HEK293 (cell line): ENCODE data around the gene EGR2.

Experiments
- ZNF175 ChIP-seq: fragments of 450-650 bp; formaldehyde crosslinking; IDR thresholded peaks from 2 replicates; pipeline ENCODE4 v1.5.1; 2016; ENCODE audit warnings: missing biosample characterization, missing genetic modification characterization
- ZNF223 ChIP-seq: fragments of 450-650 bp; formaldehyde crosslinking; IDR thresholded peaks from 2 replicates; pipeline ENCODE4 v1.5.1; 2016; ENCODE audit warnings: missing biosample characterization, missing genetic modification characterization
- TF ChIP-seq, protein P1 (sequence below): fragments of 450-650 bp; formaldehyde crosslinking; IDR thresholded peaks from 2 replicates; pipeline ENCODE4 v1.5.1; 2016; ENCODE audit warnings: missing biosample characterization, missing genetic modification characterization
- TF ChIP-seq, protein P2 (sequence below): fragments of 450-650 bp; formaldehyde crosslinking; IDR thresholded peaks from 2 replicates; pipeline ENCODE4 v1.5.1; 2016; ENCODE audit warnings: missing biosample characterization, missing genetic modification characterization

DNA sequence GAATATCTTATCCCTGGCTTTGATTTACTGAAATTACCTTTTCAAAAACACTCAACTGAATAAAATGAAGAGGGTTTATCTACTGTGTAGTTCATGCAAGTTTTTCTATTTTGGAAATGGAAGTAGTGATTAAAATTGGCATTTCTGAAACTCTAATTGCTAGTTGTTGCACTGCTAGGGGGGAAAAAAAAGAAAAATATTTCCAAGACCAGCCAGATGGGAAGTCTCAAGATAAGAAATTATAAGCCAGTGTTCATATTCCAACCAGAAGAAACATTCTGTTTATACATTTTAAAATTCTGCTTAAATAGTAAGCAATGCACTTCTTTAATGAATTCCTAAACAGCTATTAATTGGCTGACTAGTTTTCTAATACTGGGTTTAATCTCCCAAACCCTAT lies 21.1 kb downstream of the EGR2 start:
- TF ChIP-seq ZNF175 (tag by site-specific recombination) (no peak), ZNF223 (tag by site-specific recombination) (no peak)
- TF ChIP-seq, protein P1, sequence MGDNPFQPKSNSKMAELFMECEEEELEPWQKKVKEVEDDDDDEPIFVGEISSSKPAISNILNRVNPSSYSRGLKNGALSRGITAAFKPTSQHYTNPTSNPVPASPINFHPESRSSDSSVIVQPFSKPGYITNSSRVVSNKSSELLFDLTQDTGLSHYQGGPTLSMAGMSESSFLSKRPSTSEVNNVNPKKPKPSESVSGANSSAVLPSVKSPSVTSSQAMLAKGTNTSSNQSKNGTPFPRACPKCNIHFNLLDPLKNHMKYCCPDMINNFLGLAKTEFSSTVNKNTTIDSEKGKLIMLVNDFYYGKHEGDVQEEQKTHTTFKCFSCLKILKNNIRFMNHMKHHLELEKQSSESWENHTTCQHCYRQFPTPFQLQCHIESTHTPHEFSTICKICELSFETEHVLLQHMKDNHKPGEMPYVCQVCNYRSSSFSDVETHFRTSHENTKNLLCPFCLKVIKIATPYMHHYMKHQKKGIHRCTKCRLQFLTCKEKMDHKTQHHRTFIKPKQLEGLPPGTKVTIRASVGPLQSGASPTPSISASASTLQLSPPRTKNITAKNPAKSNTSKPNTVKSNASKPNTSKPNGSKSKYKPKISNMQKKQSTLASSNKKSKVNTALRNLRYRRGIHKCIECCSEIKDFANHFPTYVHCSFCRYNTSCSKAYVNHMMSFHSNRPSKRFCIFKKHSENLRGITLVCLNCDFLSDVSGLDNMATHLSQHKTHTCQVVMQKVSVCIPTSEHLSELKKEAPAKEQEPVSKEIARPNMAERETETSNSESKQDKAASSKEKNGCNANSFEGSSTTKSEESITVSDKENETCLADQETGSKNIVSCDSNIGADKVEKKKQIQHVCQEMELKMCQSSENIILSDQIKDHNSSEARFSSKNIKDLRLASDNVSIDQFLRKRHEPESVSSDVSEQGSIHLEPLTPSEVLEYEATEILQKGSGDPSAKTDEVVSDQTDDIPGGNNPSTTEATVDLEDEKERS (tag by site-specific recombination), result no peak
- TF ChIP-seq, protein P2, sequence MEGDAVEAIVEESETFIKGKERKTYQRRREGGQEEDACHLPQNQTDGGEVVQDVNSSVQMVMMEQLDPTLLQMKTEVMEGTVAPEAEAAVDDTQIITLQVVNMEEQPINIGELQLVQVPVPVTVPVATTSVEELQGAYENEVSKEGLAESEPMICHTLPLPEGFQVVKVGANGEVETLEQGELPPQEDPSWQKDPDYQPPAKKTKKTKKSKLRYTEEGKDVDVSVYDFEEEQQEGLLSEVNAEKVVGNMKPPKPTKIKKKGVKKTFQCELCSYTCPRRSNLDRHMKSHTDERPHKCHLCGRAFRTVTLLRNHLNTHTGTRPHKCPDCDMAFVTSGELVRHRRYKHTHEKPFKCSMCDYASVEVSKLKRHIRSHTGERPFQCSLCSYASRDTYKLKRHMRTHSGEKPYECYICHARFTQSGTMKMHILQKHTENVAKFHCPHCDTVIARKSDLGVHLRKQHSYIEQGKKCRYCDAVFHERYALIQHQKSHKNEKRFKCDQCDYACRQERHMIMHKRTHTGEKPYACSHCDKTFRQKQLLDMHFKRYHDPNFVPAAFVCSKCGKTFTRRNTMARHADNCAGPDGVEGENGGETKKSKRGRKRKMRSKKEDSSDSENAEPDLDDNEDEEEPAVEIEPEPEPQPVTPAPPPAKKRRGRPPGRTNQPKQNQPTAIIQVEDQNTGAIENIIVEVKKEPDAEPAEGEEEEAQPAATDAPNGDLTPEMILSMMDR (tag by site-specific recombination), result no peak
